H9 (cell line): ENCODE data around the gene COL5A3. TPM values are rescaled to one million over a fixed set of nuclear protein-coding genes. Genes with fewer than 3 reads are reported as not detected.
A peak's percentile ranks its signal among the peaks of the same experiment; 100 is the strongest.

ENCODE experiments used
- DNase-seq: peaks from one replicate; pipeline ENCODE4 v3.0.0-alpha.2; 2017
- H2AFZ ChIP-seq: one replicate; pipeline ENCODE4 v1.6.1; 2013; ENCODE audit warnings: mild to moderate bottlenecking, low read length, control low read depth, moderate library complexity
- H2AK5ac ChIP-seq: 2 replicates; pipeline ENCODE4 v1.6.1; 2013; ENCODE audit warnings: low read length, control low read depth, mixed read lengths; ENCODE audit not compliant: insufficient read length
- H2BK120ac ChIP-seq: one replicate; pipeline ENCODE4 v1.6.1; 2013; ENCODE audit warnings: low read depth, mild to moderate bottlenecking, low read length, control low read depth, inconsistent platforms; ENCODE audit not compliant: poor library complexity, severe bottlenecking
- H2BK12ac ChIP-seq: 2 replicates; pipeline ENCODE4 v1.6.1; 2013; ENCODE audit warnings: low read length, control low read depth, mixed read lengths, low read depth; ENCODE audit not compliant: insufficient read length
- H2BK15ac ChIP-seq: 2 replicates; pipeline ENCODE4 v1.6.1; 2013; ENCODE audit warnings: low read depth, low read length, control low read depth
- H2BK20ac ChIP-seq: one replicate; pipeline ENCODE4 v1.6.1; 2013; ENCODE audit warnings: low read depth, mild to moderate bottlenecking, low read length, control low read depth, inconsistent platforms; ENCODE audit not compliant: poor library complexity, severe bottlenecking
- H2BK5ac ChIP-seq: 2 replicates; pipeline ENCODE4 v1.6.1; 2013; ENCODE audit warnings: low read length, control low read depth, mixed read lengths; ENCODE audit not compliant: insufficient read length
- H3K14ac ChIP-seq: 2 replicates; pipeline ENCODE4 v1.6.1; 2013; ENCODE audit warnings: low read length, control low read depth; ENCODE audit not compliant: insufficient read depth
- H3K18ac ChIP-seq: 2 replicates; pipeline ENCODE4 v1.6.1; 2013; ENCODE audit warnings: low read depth, mild to moderate bottlenecking, mixed read lengths, low read length, control low read depth; ENCODE audit not compliant: insufficient read length
- H3K23ac ChIP-seq: 2 replicates; pipeline ENCODE4 v1.6.1; 2013; ENCODE audit warnings: low read length, control low read depth, mixed read lengths, low read depth; ENCODE audit not compliant: insufficient read length
- H3K23me2 ChIP-seq: 2 replicates; pipeline ENCODE4 v1.6.1; 2013; ENCODE audit warnings: low read depth, mild to moderate bottlenecking, mixed read lengths, low read length, control low read depth; ENCODE audit not compliant: insufficient read length, poor library complexity, severe bottlenecking
- H3K27ac ChIP-seq: 2 replicates; pipeline ENCODE4 v1.5.1; 2013; ENCODE audit warnings: low read length, control low read depth, mixed read lengths, low read depth; ENCODE audit not compliant: insufficient read length
- H3K27me3 ChIP-seq: 2 replicates; pipeline ENCODE4 v1.6.1; 2013; ENCODE audit warnings: low read length, control low read depth, inconsistent platforms; ENCODE audit not compliant: insufficient read depth
- H3K4ac ChIP-seq: 2 replicates; pipeline ENCODE4 v1.6.1; 2013; ENCODE audit warnings: low read depth, mild to moderate bottlenecking, control low read depth, inconsistent platforms, low read length, moderate library complexity
- H3K4me1 ChIP-seq: 2 replicates; pipeline ENCODE4 v1.6.1; 2013; ENCODE audit warnings: low read length, control low read depth, inconsistent platforms; ENCODE audit not compliant: insufficient read depth
- H3K4me2 ChIP-seq: 2 replicates; pipeline ENCODE4 v1.6.1; 2013; ENCODE audit warnings: low read length, control low read depth, mixed read lengths; ENCODE audit not compliant: insufficient read length, insufficient read depth
- H3K56ac ChIP-seq: 2 replicates; pipeline ENCODE4 v1.6.1; 2013; ENCODE audit warnings: low read depth, mild to moderate bottlenecking, mixed read lengths, low read length, control low read depth; ENCODE audit not compliant: insufficient read length
- H3K79me1 ChIP-seq: 2 replicates; pipeline ENCODE4 v1.6.1; 2013; ENCODE audit warnings: low read depth, mild to moderate bottlenecking, moderate library complexity, low read length, control low read depth, inconsistent platforms; ENCODE audit not compliant: insufficient read depth, poor library complexity, severe bottlenecking
- H3K79me2 ChIP-seq: 2 replicates; pipeline ENCODE4 v1.6.1; 2013; ENCODE audit warnings: low read length, control low read depth, inconsistent platforms; ENCODE audit not compliant: insufficient read depth
- H3K9ac ChIP-seq: 2 replicates; pipeline ENCODE4 v1.6.1; 2013; ENCODE audit warnings: low read length, control low read depth, mixed read lengths; ENCODE audit not compliant: insufficient read length; ENCODE audit errors: extremely low read depth
- H3K9me3 ChIP-seq: one replicate; pipeline ENCODE4 v1.6.1; 2013; ENCODE audit warnings: low read depth, low read length, inconsistent platforms; ENCODE audit not compliant: control insufficient read depth
- H3T11ph ChIP-seq: one replicate; pipeline ENCODE4 v1.6.1; 2013; ENCODE audit warnings: mild to moderate bottlenecking, low read length, control low read depth, inconsistent platforms
- H4K20me1 ChIP-seq: one replicate; pipeline ENCODE4 v1.6.1; 2013; ENCODE audit not compliant: control insufficient read depth, insufficient read length, insufficient read depth
- H4K5ac ChIP-seq: 2 replicates; pipeline ENCODE4 v1.6.1; 2013; ENCODE audit warnings: low read depth, mild to moderate bottlenecking, mixed read lengths, low read length, control low read depth; ENCODE audit not compliant: insufficient read length
- H4K8ac ChIP-seq: replicated peaks from 2 replicates; pipeline ENCODE4 v1.6.1; 2013; ENCODE audit warnings: low read length, control low read depth, mixed read lengths, low read depth; ENCODE audit not compliant: insufficient read length
- H4K91ac ChIP-seq: 2 replicates; pipeline ENCODE4 v1.6.1; 2013; ENCODE audit warnings: low read depth, mild to moderate bottlenecking, moderate library complexity, mixed read lengths, low read length, control low read depth; ENCODE audit not compliant: insufficient read length
- H3K27ac Mint-ChIP-seq, 3 experiments: 2 replicates in 2 of 3; 3 replicates in 1 of 3; pipeline ENCODE4 v1.8.0; 2020 to 2021; ENCODE audit warnings: mixed read lengths in 3 of 3, mild to moderate bottlenecking in 1 of 3, moderate library complexity in 1 of 3
- H3K27me3 Mint-ChIP-seq: 2 replicates; pipeline ENCODE4 v1.8.0; 2021; ENCODE audit warnings: low read depth, mild to moderate bottlenecking, moderate library complexity, mixed read lengths
- H3K36me3 Mint-ChIP-seq, 3 experiments: 2 replicates in 2 of 3; 3 replicates in 1 of 3; pipeline ENCODE4 v1.8.0; 2020 to 2021; ENCODE audit warnings: low read depth in 3 of 3, mixed read lengths in 3 of 3; ENCODE audit not compliant: insufficient read depth in 1 of 3
- H3K4me1 Mint-ChIP-seq, 2 experiments: 2 replicates each; pipeline ENCODE4 v1.8.0; 2020; ENCODE audit warnings: mixed read lengths in 2 of 2
- H3K4me3 Mint-ChIP-seq, 2 experiments: 2 replicates in 1 of 2; 3 replicates in 1 of 2; pipeline ENCODE4 v1.8.0; 2020 to 2021; ENCODE audit warnings: mild to moderate bottlenecking in 2 of 2, mixed read lengths in 2 of 2, moderate library complexity in 1 of 2
- H3K9me3 Mint-ChIP-seq, 2 experiments: 2 replicates in 1 of 2; 3 replicates in 1 of 2; pipeline ENCODE4 v1.8.0; 2020; ENCODE audit warnings: mild to moderate bottlenecking in 2 of 2, mixed read lengths in 2 of 2, moderate library complexity in 1 of 2
- WGBS: extraction: QIAGEN DNeasy Blood & Tissue Kit; methylation state at CpG from one replicate; pipeline ENCODE4 v1.1.7; 2013; ENCODE audit warnings: missing lambda C conversion rate, low lambda C conversion rate, mixed read lengths; ENCODE audit not compliant: insufficient read length; ENCODE audit errors: extremely low coverage; 5-methylcytosine and 5-hydroxymethylcytosine counted together
- total RNA-seq: library from RNA; stranded (reverse); gene quantifications from 2 replicates; pipeline ENCODE4 v1.2.1, GENCODE V29; 2021
- TF ChIP-seq, protein P1 (sequence below): fragments of 200-600 bp; sonication (generic); conservative IDR thresholded peaks from 3 replicates; pipeline ENCODE4 v1.8.0; 2021; ENCODE audit warnings: antibody characterized with exemption, mild to moderate bottlenecking

COL5A3 gene
- total RNA-seq, 1 experiment from 2014 or later: 0.72 TPM

DNA sequence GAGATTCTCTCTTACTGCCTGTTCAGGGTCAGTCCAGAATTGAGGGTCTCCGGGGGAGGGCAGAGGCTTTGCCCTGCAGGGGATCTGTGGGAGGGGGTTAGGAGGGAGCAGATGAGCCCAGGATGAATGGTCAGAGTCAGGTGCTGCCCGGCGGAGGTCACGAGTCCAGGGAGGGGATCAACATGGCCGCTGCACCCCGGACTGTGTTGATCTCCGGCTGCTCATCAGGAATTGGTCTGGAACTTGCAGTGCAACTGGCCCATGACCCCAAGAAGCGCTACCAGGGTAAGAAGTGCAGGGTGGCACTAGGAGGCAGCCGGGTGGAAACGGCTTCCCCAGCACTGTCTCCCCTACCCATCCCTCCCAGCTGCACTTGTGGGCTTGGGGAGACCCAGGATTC lies 3.0 kb upstream of the COL5A3 start, which contains the start of gene RDH8:
Gene RDH8 (plus strand): TSS at position 168 of the 400 bp plus-strand sequence. CDS start 15 bp downstream, at position 183.
- Histone ChIP-seq H3T11ph (no peak within 1 kb of the TSS), H3K56ac (no peak within 1 kb of the TSS), H4K91ac (no peak within 1 kb of the TSS), H3K23ac (no peak within 1 kb of the TSS), H3K23me2 (no peaks in the 10 kb centered on the region), H3K4ac (no peak within 1 kb of the TSS), H3K9ac (no peak within 1 kb of the TSS), H3K4me2 (no peak within 1 kb of the TSS), H3K14ac (no peak within 1 kb of the TSS; the same call in 1 of the 2 replicates), H3K4me1 (peaks cover 5% of the 10 kb centered on the region; the same call in 1 of the 2 replicates), H3K79me1 (no peaks in the 10 kb centered on the region), H2BK5ac (no peak within 1 kb of the TSS), H3K79me2 (no peaks in the 10 kb centered on the region), H2BK12ac (no peak within 1 kb of the TSS), H4K5ac (no peak within 1 kb of the TSS), H4K8ac (no peak within 1 kb of the TSS), H2BK120ac (no peak within 1 kb of the TSS), H2BK15ac (no peak within 1 kb of the TSS), H2BK20ac (no peak within 1 kb of the TSS), H3K27me3 (peaks cover 4% of the 10 kb centered on the region), H3K18ac (no peak within 1 kb of the TSS), H4K20me1 (no peaks in the 10 kb centered on the region), H2AFZ (no peak within 1 kb of the TSS), H3K9me3 (no peaks in the 10 kb centered on the region), H3K27ac (no peak within 1 kb of the TSS), H2AK5ac (no peak within 1 kb of the TSS)
- H3K27me3 Mint-ChIP-seq: peaks cover 62% of the 10 kb centered on the region
- H3K9me3 Mint-ChIP-seq: peaks cover 0 to 2% of the 10 kb centered on the region in 2 experiments; a peak in 1 of 5 replicates
- no peak for DNase-seq
- no CpG with 5 or more reads among the region's 10 CpGs for WGBS
- H3K27ac Mint-ChIP-seq: peak within 1 kb of the TSS in 1 of 3 experiments; percentile 38; a peak in 2 of 7 replicates
- H3K4me1 Mint-ChIP-seq: peaks cover 10 to 19% of the 10 kb centered on the region in 2 experiments
- H3K4me3 Mint-ChIP-seq: no peak within 1 kb of the TSS; a peak in 2 of 5 replicates
- no peaks in the 10 kb centered on the region; a peak in 1 of 7 replicates for H3K36me3 Mint-ChIP-seq
- TF ChIP-seq, protein P1, sequence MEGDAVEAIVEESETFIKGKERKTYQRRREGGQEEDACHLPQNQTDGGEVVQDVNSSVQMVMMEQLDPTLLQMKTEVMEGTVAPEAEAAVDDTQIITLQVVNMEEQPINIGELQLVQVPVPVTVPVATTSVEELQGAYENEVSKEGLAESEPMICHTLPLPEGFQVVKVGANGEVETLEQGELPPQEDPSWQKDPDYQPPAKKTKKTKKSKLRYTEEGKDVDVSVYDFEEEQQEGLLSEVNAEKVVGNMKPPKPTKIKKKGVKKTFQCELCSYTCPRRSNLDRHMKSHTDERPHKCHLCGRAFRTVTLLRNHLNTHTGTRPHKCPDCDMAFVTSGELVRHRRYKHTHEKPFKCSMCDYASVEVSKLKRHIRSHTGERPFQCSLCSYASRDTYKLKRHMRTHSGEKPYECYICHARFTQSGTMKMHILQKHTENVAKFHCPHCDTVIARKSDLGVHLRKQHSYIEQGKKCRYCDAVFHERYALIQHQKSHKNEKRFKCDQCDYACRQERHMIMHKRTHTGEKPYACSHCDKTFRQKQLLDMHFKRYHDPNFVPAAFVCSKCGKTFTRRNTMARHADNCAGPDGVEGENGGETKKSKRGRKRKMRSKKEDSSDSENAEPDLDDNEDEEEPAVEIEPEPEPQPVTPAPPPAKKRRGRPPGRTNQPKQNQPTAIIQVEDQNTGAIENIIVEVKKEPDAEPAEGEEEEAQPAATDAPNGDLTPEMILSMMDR: no peak
